PC-9 (cell line): ENCODE results near the gene PTPN20. TPM values are rescaled to one million over a fixed set of nuclear protein-coding genes. Genes with fewer than 3 reads are reported as not detected.

Experiments
- BruUV-seq: library from RNA; stranded (reverse); fragments of 400-500 nt; replicated peaks from 2 replicates; lab custom pipeline; 2021; lab: Mats Ljungman, UMichigan
- CTCF ChIA-PET: fragments of 300-600 bp; sonication (Branson Sonifier 250); formaldehyde crosslinking; loops from one replicate; lab custom pipeline; 2022; ENCODE audit warnings: antibody characterized with exemption; lab: Charles Lee
- POLR2A ChIA-PET: fragments of 300-600 bp; sonication (Branson Sonifier 250); formaldehyde crosslinking; loops from one replicate; lab custom pipeline; 2022; ENCODE audit warnings: antibody characterized with exemption; ENCODE audit not compliant: unreplicated experiment; lab: Charles Lee
- DNase-seq, 2 experiments: peaks; one replicate each; pipeline versions ENCODE4 v3.0.0 to v3.0.0-alpha.2; 2015 to 2022; ENCODE audit warnings: mixed read lengths in 1 of 2
- H2AFZ ChIP-seq: fragments of 200-600 bp; sonication (generic); 2 replicates; pipeline ENCODE4 v1.8.1; 2017; ENCODE audit warnings: antibody characterized with exemption
- H3F3A ChIP-seq: fragments of 200-600 bp; sonication (generic); 2 replicates; pipeline ENCODE4 v1.8.1; 2017; ENCODE audit warnings: antibody characterized with exemption, mild to moderate bottlenecking, low read depth; ENCODE audit not compliant: insufficient read depth
- H3K27ac ChIP-seq: fragments of 200-600 bp; sonication (generic); 2 replicates; pipeline ENCODE4 v1.6.1; 2016; ENCODE audit warnings: mixed run types
- H3K27me3 ChIP-seq: fragments of 200-600 bp; sonication (generic); 2 replicates; pipeline ENCODE4 v1.6.1; 2016; ENCODE audit warnings: low read depth, mixed run types; ENCODE audit not compliant: insufficient read depth
- H3K36me3 ChIP-seq: fragments of 200-600 bp; sonication (generic); 2 replicates; pipeline ENCODE4 v1.6.1; 2016; ENCODE audit warnings: low read depth, mixed run types
- H3K4me1 ChIP-seq: fragments of 200-600 bp; sonication (generic); replicated peaks from 2 replicates; pipeline ENCODE4 v1.6.1; 2016; ENCODE audit warnings: mixed run types; ENCODE audit not compliant: insufficient read depth
- H3K4me2 ChIP-seq: fragments of 200-600 bp; sonication (generic); 2 replicates; pipeline ENCODE4 v1.6.1; 2017; ENCODE audit warnings: mixed run types
- H3K4me3 ChIP-seq: fragments of 200-600 bp; sonication (generic); 2 replicates; pipeline ENCODE4 v1.6.1; 2016; ENCODE audit warnings: mixed run types
- H3K79me2 ChIP-seq: fragments of 200-600 bp; sonication (generic); 2 replicates; pipeline ENCODE4 v1.6.1; 2017; ENCODE audit warnings: low read depth, mixed run types
- H3K9me2 ChIP-seq: fragments of 200-600 bp; sonication (generic); 2 replicates; pipeline ENCODE4 v1.8.1; 2017; ENCODE audit warnings: mild to moderate bottlenecking; ENCODE audit not compliant: insufficient read depth
- H3K9me3 ChIP-seq: fragments of 200-600 bp; sonication (generic); 2 replicates; pipeline ENCODE4 v1.8.1; 2016; ENCODE audit warnings: low read depth; ENCODE audit not compliant: insufficient read depth
- H4K20me1 ChIP-seq: fragments of 200-600 bp; sonication (generic); 2 replicates; pipeline ENCODE4 v1.8.1; 2017; ENCODE audit not compliant: insufficient read depth
- EZH2 ChIP-seq: fragments of 200-600 bp; sonication (generic); IDR thresholded peaks from 2 replicates; pipeline ENCODE4 v1.8.0; 2017; ENCODE audit warnings: antibody characterized with exemption, low read depth
- intact Hi-C: fragments of 100-400 bp; cut with micrococcal nuclease; formaldehyde crosslinking; loops from one replicate; pipeline ENCODE4 v1.10.0; 2022; ENCODE audit not compliant: unreplicated experiment
- total RNA-seq: library from RNA; stranded (reverse); gene quantifications from 2 replicates; pipeline ENCODE4 v1.2.3, GENCODE V29; 2021
- TF ChIP-seq, protein P1 (sequence below): fragments of 200-600 bp; sonication (generic); conservative IDR thresholded peaks from 2 replicates; pipeline ENCODE4 v1.6.1; 2017; ENCODE audit warnings: mixed run types, antibody characterized with exemption, mild to moderate bottlenecking, moderate library complexity

The PTPN20 gene
- total RNA-seq, 1 experiment from 2014 or later: 19.1 TPM

DNA sequence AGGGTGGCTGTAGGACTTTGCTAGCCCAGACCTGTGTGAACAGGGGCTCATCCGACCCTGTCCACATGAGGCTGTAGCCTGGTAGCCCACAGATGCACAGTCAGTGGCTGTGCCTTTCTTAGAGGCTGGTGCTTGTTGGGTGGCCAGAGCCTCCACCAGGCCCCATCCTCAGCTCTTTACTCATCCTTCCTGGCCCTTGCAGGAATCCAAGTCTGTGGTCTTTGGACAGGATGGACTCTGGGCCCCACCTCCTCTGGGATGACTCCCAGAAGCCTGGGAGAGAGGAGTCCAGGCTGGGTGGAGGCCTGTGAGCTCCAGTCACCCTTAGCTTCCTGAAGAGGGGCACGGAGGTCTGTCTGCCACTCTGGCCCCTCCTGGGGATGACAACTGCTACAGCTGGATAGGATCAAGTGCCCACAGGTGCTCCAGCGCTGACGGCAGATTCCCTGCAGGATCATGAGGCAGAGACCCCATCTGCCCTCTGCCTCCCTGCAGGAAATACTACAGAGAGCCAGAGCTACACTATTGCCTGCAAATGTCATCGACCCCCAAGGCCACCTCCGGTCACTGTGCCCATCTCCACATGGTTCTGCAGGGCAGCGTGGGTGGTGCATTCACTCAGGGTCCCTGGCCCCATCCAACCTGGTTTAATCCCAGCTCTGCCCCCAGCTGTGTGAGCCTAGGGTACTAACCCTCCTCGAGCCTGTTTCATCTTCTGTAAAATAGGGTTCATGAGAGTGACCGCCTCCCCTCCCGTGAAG, 114.5 kb downstream of the PTPN20 start:
- Histone ChIP-seq H3K4me1 (no peaks in the 10 kb centered on the region), H3K36me3 (no peaks in the 10 kb centered on the region), H3K9me2 (no peaks in the 10 kb centered on the region), H3F3A (no peaks in the 10 kb centered on the region), H3K27me3 (no peaks in the 10 kb centered on the region), H3K27ac (no peak overlapping the region), H3K79me2 (no peaks in the 10 kb centered on the region), H4K20me1 (no peaks in the 10 kb centered on the region), H3K4me2 (no peak overlapping the region), H2AFZ (no peak overlapping the region), H3K4me3 (no peak overlapping the region), H3K9me3 (no peaks in the 10 kb centered on the region)
- intact Hi-C loops: loop anchor here (10.0 kb wide), 1 partner anchor 801 kb away; no protein-coding TSS in a partner anchor
- no TSS peak for BruUV-seq
- ChIA-PET CTCF (interaction anchor here (2.8 kb wide), 1 partner anchor 287 kb away, joined by 19 read pairs; no protein-coding TSS in a partner anchor), POLR2A (no interaction called here)
- no peak for DNase-seq
- no peak for TF ChIP-seq EZH2
- TF ChIP-seq, protein P1, sequence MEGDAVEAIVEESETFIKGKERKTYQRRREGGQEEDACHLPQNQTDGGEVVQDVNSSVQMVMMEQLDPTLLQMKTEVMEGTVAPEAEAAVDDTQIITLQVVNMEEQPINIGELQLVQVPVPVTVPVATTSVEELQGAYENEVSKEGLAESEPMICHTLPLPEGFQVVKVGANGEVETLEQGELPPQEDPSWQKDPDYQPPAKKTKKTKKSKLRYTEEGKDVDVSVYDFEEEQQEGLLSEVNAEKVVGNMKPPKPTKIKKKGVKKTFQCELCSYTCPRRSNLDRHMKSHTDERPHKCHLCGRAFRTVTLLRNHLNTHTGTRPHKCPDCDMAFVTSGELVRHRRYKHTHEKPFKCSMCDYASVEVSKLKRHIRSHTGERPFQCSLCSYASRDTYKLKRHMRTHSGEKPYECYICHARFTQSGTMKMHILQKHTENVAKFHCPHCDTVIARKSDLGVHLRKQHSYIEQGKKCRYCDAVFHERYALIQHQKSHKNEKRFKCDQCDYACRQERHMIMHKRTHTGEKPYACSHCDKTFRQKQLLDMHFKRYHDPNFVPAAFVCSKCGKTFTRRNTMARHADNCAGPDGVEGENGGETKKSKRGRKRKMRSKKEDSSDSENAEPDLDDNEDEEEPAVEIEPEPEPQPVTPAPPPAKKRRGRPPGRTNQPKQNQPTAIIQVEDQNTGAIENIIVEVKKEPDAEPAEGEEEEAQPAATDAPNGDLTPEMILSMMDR: no peak

DNA sequence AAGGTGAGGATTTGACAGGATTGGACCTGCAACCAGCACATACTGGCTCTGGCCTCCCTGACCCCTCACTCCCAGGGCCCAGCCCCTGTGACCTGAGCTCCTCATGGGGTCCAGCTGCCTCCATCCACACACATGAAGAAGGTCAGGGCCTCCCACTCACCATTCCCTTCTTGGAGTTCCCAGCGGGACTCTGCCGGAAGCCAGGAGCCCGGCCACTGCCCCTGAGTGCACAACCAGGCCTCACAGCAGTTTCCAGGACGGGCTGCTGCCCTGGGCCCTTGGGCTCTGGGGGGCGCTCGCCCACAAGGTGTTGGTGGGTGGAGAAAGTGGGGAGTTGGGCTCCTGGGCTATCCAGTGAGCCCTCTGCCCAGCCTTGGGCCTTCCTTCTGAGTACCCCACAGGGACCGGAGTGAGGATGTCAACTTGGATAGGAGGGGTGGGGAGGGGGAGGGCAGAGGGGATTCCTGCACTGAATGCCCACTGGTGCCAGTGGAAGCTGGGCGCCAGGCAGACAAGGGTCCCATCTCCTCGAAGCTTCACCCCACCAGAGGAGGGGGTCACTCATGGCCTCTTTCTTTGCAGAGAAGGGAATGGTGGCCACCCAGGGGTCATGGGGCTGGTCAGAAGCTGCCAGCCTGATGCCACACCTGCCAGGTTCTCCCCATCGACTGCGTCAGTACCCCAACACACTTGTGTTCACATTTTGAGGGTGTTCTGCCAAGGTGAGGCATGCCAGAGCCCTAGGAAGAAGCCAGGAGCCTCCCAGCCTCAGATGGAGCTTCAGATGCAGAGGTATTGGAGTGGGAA, 115.3 kb downstream of the PTPN20 start:
- no peak for TF ChIP-seq EZH2
- TF ChIP-seq, protein P1: no peak
- Histone ChIP-seq H3K9me2 (no peaks in the 10 kb centered on the region), H2AFZ (no peak overlapping the region), H3K27ac (no peak overlapping the region), H3K9me3 (no peaks in the 10 kb centered on the region), H4K20me1 (no peaks in the 10 kb centered on the region), H3K4me2 (no peak overlapping the region), H3K4me1 (no peaks in the 10 kb centered on the region), H3K36me3 (no peaks in the 10 kb centered on the region), H3K4me3 (no peak overlapping the region), H3K27me3 (no peaks in the 10 kb centered on the region), H3F3A (no peaks in the 10 kb centered on the region), H3K79me2 (no peaks in the 10 kb centered on the region)
- POLR2A ChIA-PET: no interaction called here
- no TSS peak for BruUV-seq
- intact Hi-C loops: loop anchor here (10.0 kb wide), 1 partner anchor 802 kb away; no protein-coding TSS in a partner anchor
- DNase-seq: no peak
- CTCF ChIA-PET: interaction anchor here (2.8 kb wide), 1 partner anchor 286 kb away, joined by 19 read pairs; no protein-coding TSS in a partner anchor

DNA sequence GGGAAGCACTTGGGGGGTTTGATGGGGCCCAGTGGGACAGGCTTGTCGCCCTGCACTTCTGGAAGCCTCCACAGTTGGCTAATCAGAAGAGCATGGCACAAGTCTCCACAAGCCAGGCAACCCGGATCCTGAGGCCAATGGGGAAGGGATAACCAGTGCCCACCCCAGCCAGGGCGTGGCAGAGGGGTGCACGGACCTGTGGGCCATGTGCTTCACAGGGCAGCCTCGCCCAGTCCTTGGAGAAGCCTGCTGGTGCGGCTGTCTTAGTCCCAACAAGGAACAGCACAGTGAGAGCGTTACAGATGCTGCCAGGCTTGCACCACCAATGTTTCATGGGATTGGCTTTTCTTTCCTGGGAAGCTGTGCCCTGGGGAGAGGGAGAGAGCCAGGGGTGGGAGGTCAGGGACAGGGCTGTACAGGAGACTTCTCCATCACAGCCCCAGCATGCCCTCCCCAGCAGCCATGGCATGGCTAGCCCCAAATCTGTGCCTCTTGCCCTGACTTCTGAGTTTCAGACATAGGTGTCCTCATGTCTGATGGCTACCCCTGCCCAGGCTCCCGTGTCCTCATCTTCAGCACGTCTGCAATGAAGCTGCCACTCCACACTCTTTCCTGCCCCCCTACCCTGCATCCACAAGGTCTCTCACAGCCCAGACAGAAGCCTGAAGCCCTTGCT, 116.0 kb downstream of the PTPN20 start:
- no peak overlapping the region for H3K4me3 ChIP-seq
- H3K27ac ChIP-seq: no peak overlapping the region
- H3K27me3 ChIP-seq: no peaks in the 10 kb centered on the region
- no peak for DNase-seq
- no peak for TF ChIP-seq EZH2
- TF ChIP-seq, protein P1: no peak
- CTCF ChIA-PET: no interaction called here
- no peaks in the 10 kb centered on the region for H4K20me1 ChIP-seq
- no peaks in the 10 kb centered on the region for H3K4me1 ChIP-seq
- H2AFZ ChIP-seq: no peak overlapping the region
- H3K79me2 ChIP-seq: no peaks in the 10 kb centered on the region
- no peaks in the 10 kb centered on the region for H3K9me2 ChIP-seq
- intact Hi-C loops: loop anchor here (10.0 kb wide), 1 partner anchor 802 kb away; no protein-coding TSS in a partner anchor
- H3K9me3 ChIP-seq: no peaks in the 10 kb centered on the region
- BruUV-seq: no TSS peak
- H3K36me3 ChIP-seq: no peaks in the 10 kb centered on the region
- H3F3A ChIP-seq: no peaks in the 10 kb centered on the region
- no peak overlapping the region for H3K4me2 ChIP-seq
- POLR2A ChIA-PET: no interaction called here
